HepG2 (cell line): ENCODE results near the gene PRTN3. TPM values are rescaled to one million over a fixed set of nuclear protein-coding genes. Genes with fewer than 3 reads are reported as not detected.
A peak's percentile ranks its signal among the peaks of the same experiment; 100 is the strongest.

Experiments used
- ATAC-seq: fragments of 200-7000 bp; cut with Tn5 transposase; 3 replicates; pipeline ENCODE4 v1.9.1; 2020; ENCODE audit warnings: mild to moderate bottlenecking, moderate library complexity
- BruUV-seq: library from RNA; stranded (reverse); fragments of 400-500 nt; replicated peaks from 2 replicates; lab custom pipeline; 2021; lab: Mats Ljungman, UMichigan
- CTCF ChIA-PET: fragments of 300-600 bp; formaldehyde crosslinking; extraction: SDS; loops from one replicate; lab custom pipeline; 2021; ENCODE audit warnings: low total read pairs, inconsistent platforms, low intra/inter-chr PET ratio; lab: Yijun Ruan, JAX
- POLR2A ChIA-PET: fragments of 350-600 bp; sonication (Branson Sonifier 250); formaldehyde crosslinking; loops from one replicate; lab custom pipeline; 2020; ENCODE audit warnings: antibody characterized with exemption, inconsistent platforms; lab: Yijun Ruan, JAX
- DNase-seq: peaks from one replicate; pipeline ENCODE4 v3.0.0-alpha.2; 2015; ENCODE audit warnings: low spot score
- FAIRE-seq: peaks from 3 replicates; lab custom pipeline; 2011; peaks lifted over from hg19 to GRCh38; lab: Jason Lieb, UNC
- H2AFZ ChIP-seq: one replicate; pipeline ENCODE4 v1.6.1; 2011; ENCODE audit warnings: low read length, inconsistent platforms
- H3K27ac ChIP-seq: fragments of 300-600 bp; 3 replicates; pipeline ENCODE4 v1.8.0; 2011; ENCODE audit warnings: mixed run types, mild to moderate bottlenecking, mixed read lengths, low read length, inconsistent platforms; ENCODE audit not compliant: insufficient read depth; ENCODE audit errors: extremely low read length
- H3K27me3 ChIP-seq, 2 experiments: fragments of 200-600 bp in 1 of 2; 2 replicates in 1 of 2; 3 replicates in 1 of 2; pipeline versions ENCODE4 v1.6.0 to v1.8.0; 2011; ENCODE audit warnings: low read length in 2 of 2, mild to moderate bottlenecking in 2 of 2, moderate library complexity in 2 of 2, inconsistent platforms in 1 of 2; ENCODE audit not compliant: insufficient read depth in 2 of 2, control insufficient read depth in 1 of 2
- H3K36me3 ChIP-seq, 2 experiments: fragments of 200-600 bp in 1 of 2; replicated peaks in 1 of 2; 2 replicates in 1 of 2; 3 replicates in 1 of 2; pipeline versions ENCODE4 v1.5.1 to v1.8.0; 2011; ENCODE audit warnings: low read length in 2 of 2, inconsistent platforms in 1 of 2; ENCODE audit not compliant: insufficient read depth in 2 of 2, control insufficient read depth in 1 of 2
- H3K4me1 ChIP-seq: 2 replicates; pipeline ENCODE4 v1.5.1; 2012; ENCODE audit warnings: low read length, inconsistent platforms; ENCODE audit not compliant: insufficient read depth
- H3K4me2 ChIP-seq: 2 replicates; pipeline ENCODE4 v1.6.0; 2011; ENCODE audit warnings: low read depth, low read length, inconsistent platforms
- H3K4me3 ChIP-seq, 3 experiments: fragments of 200-600 bp in 1 of 3; sonication (generic), shearing (Covaris generic) in 1 of 3; replicated peaks in 1 of 3; 2 replicates each; pipeline ENCODE4 v1.5.1; 2011 to 2016; ENCODE audit warnings: low read length in 3 of 3, inconsistent platforms in 2 of 3, low read depth in 2 of 3, mild to moderate bottlenecking in 2 of 3, control low read depth in 1 of 3, mixed read lengths in 1 of 3; ENCODE audit not compliant: insufficient read depth in 1 of 3
- H3K79me2 ChIP-seq: one replicate; pipeline ENCODE4 v1.6.1; 2011; ENCODE audit warnings: low read length, inconsistent platforms; ENCODE audit not compliant: insufficient read depth
- H3K9ac ChIP-seq: 2 replicates; pipeline ENCODE4 v1.6.0; 2011; ENCODE audit warnings: mild to moderate bottlenecking, low read depth, low read length, inconsistent platforms; ENCODE audit not compliant: insufficient read depth
- H3K9me3 ChIP-seq: 2 replicates; pipeline ENCODE4 v1.5.1; 2012; ENCODE audit warnings: mild to moderate bottlenecking, low read length
- H4K20me1 ChIP-seq: 2 replicates; pipeline ENCODE4 v1.6.0; 2011; ENCODE audit warnings: inconsistent platforms, mild to moderate bottlenecking, low read length, moderate library complexity; ENCODE audit not compliant: insufficient read depth
- BRD4 ChIP-seq: sonication (generic); formaldehyde crosslinking; IDR thresholded peaks from 2 replicates; pipeline ENCODE4 v1.4.0; 2020; ENCODE audit warnings: missing genetic modification reagents
- CCDC6 ChIP-seq: sonication (generic); formaldehyde crosslinking; IDR thresholded peaks from 2 replicates; pipeline ENCODE4 v1.8.1; 2022; ENCODE audit warnings: mild to moderate bottlenecking, missing genetic modification reagents, moderate library complexity
- CHD2 ChIP-seq: IDR thresholded peaks from 2 replicates; pipeline ENCODE4 v1.6.1; 2011; ENCODE audit warnings: low read depth, low read length, improper control_type of control experiment
- DR1 ChIP-seq: sonication (generic); formaldehyde crosslinking; IDR thresholded peaks from 2 replicates; pipeline ENCODE4 v1.8.0; 2021; ENCODE audit warnings: mild to moderate bottlenecking, missing genetic modification reagents, inconsistent platforms
- KDM5B ChIP-seq: sonication (generic); formaldehyde crosslinking; IDR thresholded peaks from 2 replicates; pipeline ENCODE4 v1.4.0; 2020; ENCODE audit warnings: missing genetic modification reagents, mild to moderate bottlenecking, borderline replicate concordance
- MAF1 ChIP-seq: sonication (generic); formaldehyde crosslinking; IDR thresholded peaks from 2 replicates; pipeline ENCODE4 v1.5.0; 2020; ENCODE audit warnings: missing genetic modification reagents, borderline replicate concordance
- NCOA2 ChIP-seq: sonication (generic); formaldehyde crosslinking; IDR thresholded peaks from 2 replicates; pipeline ENCODE4 v1.8.0; 2022; ENCODE audit warnings: inconsistent platforms
- NFE2 ChIP-seq: sonication (generic); formaldehyde crosslinking; IDR thresholded peaks from 2 replicates; pipeline ENCODE4 v1.4.0; 2020; ENCODE audit warnings: missing genetic modification reagents
- POLR2AphosphoS2 ChIP-seq: IDR thresholded peaks from 2 replicates; pipeline ENCODE4 v1.6.1; 2011; ENCODE audit warnings: low read depth, low read length, improper control_type of control experiment
- RBM22 ChIP-seq: fragments of 200-400 bp; formaldehyde crosslinking; optimal IDR thresholded peaks from 2 replicates; pipeline ENCODE3; 2017; ENCODE audit warnings: mild to moderate bottlenecking, low read length, moderate library complexity
- SSRP1 ChIP-seq: IDR thresholded peaks from 2 replicates; pipeline ENCODE4 v1.6.1; 2016; ENCODE audit warnings: control low read depth
- TBP ChIP-seq: sonication (generic); formaldehyde crosslinking; IDR thresholded peaks from 2 replicates; pipeline ENCODE4 v1.5.0; 2020; ENCODE audit warnings: missing genetic modification reagents
- TOE1 ChIP-seq: sonication (generic); formaldehyde crosslinking; IDR thresholded peaks from 2 replicates; pipeline ENCODE4 v1.4.0; 2020; ENCODE audit warnings: mild to moderate bottlenecking, missing genetic modification reagents
- ZNF292 ChIP-seq: sonication (generic); formaldehyde crosslinking; IDR thresholded peaks from 2 replicates; pipeline ENCODE4 v1.8.1; 2022; ENCODE audit warnings: mild to moderate bottlenecking, low read depth, missing genetic modification reagents, borderline replicate concordance
- ZNF451 ChIP-seq: sonication (generic); formaldehyde crosslinking; IDR thresholded peaks from 2 replicates; pipeline ENCODE4 v1.5.0; 2020; ENCODE audit warnings: mild to moderate bottlenecking, missing genetic modification reagents
- ZNF672 ChIP-seq: sonication (generic); formaldehyde crosslinking; IDR thresholded peaks from 2 replicates; pipeline ENCODE4 v1.8.1; 2022; ENCODE audit warnings: missing genetic modification reagents
- ZNF75D ChIP-seq: sonication (generic); formaldehyde crosslinking; IDR thresholded peaks from 2 replicates; pipeline ENCODE4 v1.8.1; 2023; ENCODE audit warnings: missing genetic modification reagents, mild to moderate bottlenecking, borderline replicate concordance
- WGBS: methylation state at CpG from one replicate; pipeline ENCODE4 v1.1.6; 2017; ENCODE audit warnings: low lambda C conversion rate; 5-methylcytosine and 5-hydroxymethylcytosine counted together
- in situ Hi-C: cut with HindIII; loops from 2 replicates; pipeline ENCODE4 v1.10.0; 2017; ENCODE audit warnings: low pct_unique_long_range_greater_than_20kb; ENCODE audit not compliant: extremely low pct_ligation_motif_present
- intact Hi-C: fragments of 100-400 bp; cut with micrococcal nuclease; formaldehyde crosslinking; loops from one replicate; pipeline ENCODE4 v1.10.0; 2022; ENCODE audit not compliant: unreplicated experiment
- polyA plus RNA-seq, 8 experiments: library from polyadenylated mRNA; depleted of rRNA in 3 of 8; stranded (reverse) in 7 of 8; unstranded in 1 of 8; fragments of >200 nt; fragmentation: Illumina TruSeq in 4 of 8; extraction: Trizol in 4 of 8; gene quantifications; 2 replicates each; pipeline versions ENCODE4 v1.2.1 to v1.2.3, GENCODE V29; 2011 to 2016; ENCODE audit warnings: low read depth in 4 of 8, missing spikeins in 1 of 8, mixed read lengths in 1 of 8; ENCODE audit not compliant: insufficient read depth in 1 of 8
- total RNA-seq, 5 experiments: library from RNA; depleted of rRNA; stranded (reverse); fragments of >200 nt; fragmentation: Illumina TruSeq; extraction: Trizol; gene quantifications; 2 replicates each; pipeline ENCODE4 v1.2.3, GENCODE V29; 2016; ENCODE audit warnings: low read depth in 1 of 5
- TF ChIP-seq, protein P1 (sequence below): IDR thresholded peaks from 2 replicates; pipeline ENCODE4 v1.6.1; 2012; ENCODE audit warnings: low read depth, low read length, improper control_type of control experiment

The PRTN3 gene
- total and polyA plus RNA-seq, 2 of the 13 experiments (the other 11 are each of a cell fraction or from before 2014, with no cell fraction given), result not detected

DNA sequence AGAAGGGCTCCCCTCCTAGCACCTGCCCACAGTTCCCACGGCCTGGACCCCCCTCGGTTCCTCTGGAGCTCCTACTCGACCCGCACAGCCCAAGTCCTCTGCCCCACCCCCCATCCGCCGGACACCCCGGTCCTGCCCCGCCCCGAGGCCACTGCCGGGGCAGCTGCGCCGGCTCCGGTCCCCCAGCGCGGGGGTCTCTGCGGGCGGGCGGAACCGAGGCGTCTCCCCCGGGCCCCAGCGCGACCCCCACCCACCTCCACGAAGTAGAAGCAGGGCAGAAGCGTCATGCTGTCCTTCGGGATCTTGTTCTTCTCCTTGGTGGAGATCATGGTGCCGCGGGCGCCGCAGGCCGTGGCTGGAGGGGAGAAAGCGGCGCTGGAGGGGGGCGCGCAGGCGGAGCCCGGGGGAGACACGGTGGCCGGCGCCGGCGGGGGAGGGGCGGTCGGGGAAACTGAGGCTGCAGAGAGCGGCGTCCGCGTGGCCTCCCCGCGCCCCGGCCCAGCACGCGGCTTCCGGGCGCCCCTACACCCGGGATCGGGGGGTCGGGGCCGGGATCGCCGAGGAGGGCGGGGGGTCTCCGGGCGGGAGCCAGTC lies 19.5 kb upstream of the PRTN3 start:
- DNase-seq (no peak), ATAC-seq (peak; percentile 11; the same call in 2 of the 3 replicates), FAIRE-seq (no peak)
- Histone ChIP-seq H3K79me2 (no peaks in the 10 kb centered on the region), H3K27me3 (peaks cover 4 to 22% of the 10 kb centered on the region in 2 experiments), H2AFZ (no peak overlapping the region), H3K4me1 (peaks cover 8% of the 10 kb centered on the region), H4K20me1 (no peaks in the 10 kb centered on the region), H3K4me3 (peak overlapping the region; percentile 34 to 58 (median 43); a peak in 4 of 6 replicates), H3K9me3 (no peaks in the 10 kb centered on the region), H3K27ac (no peak overlapping the region), H3K9ac (no peak overlapping the region), H3K36me3 (no peaks in the 10 kb centered on the region), H3K4me2 (peak overlapping the region; percentile 36)
- intact Hi-C loops, result no loop called here
- CTCF ChIA-PET, result no interaction called here
- no TSS peak for BruUV-seq
- TF ChIP-seq KDM5B (CRISPR knock-in tag) (no peak), CHD2 (peak; percentile 20; the same call in 1 of the 2 replicates), POLR2AphosphoS2 (peak; percentile 85; the same call in 1 of the 2 replicates)
- WGBS, result 0% methylated on average over 7 of the region's 64 CpGs
- in situ Hi-C loops, result no loop called here
- POLR2A ChIA-PET, result no interaction called here

DNA sequence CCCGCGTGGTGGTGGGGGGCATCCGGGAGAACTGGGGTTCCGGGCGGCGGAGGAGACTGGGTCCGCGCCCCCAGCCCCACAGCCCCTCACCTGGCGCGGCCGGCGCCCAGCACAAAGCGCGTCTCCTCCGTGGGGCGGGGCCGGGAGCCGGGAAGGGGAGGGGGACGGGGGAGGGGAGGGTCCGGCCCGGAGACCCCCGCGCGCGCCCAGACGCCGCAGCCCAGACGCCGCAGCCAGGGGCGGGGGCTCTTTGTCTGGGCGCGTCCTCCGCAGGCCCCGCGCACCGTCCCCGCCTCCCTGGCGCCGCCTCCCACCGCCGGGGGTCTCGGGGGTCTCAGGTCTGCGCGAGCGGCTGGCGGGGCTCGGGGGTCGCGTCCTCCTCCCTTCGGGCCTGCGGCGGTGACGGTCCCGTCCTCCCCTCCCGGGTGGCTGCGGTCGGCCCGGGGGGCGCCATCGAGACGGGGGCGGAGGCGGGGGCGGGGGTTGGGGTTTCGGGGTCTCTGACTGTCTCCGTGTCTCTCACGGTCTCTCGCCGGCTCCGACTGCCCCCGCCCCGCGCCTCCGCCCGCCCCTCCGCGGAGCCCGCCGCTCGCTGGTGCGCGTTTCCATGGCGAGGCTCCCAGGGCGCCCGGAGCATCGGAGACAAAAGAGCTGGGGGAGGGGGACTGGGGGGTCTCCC lies 18.8 kb upstream of the PRTN3 start, which contains the start of gene PLPPR3:
Gene PLPPR3, minus strand, starts transcription at position 131 of the 679 bp plus-strand sequence. CDS start 396 bp downstream, outside the sequence.
- peaks cover 8% of the 10 kb centered on the region for H3K4me1 ChIP-seq
- CTCF ChIA-PET, result no interaction called here
- H3K79me2 ChIP-seq, result no peaks in the 10 kb centered on the region
- no peaks in the 10 kb centered on the region for H3K36me3 ChIP-seq
- ATAC-seq (no peak), FAIRE-seq (no peak), DNase-seq (no peak)
- POLR2A ChIA-PET, result no interaction called here
- H2AFZ ChIP-seq, result no peak within 1 kb of the TSS
- no peak within 1 kb of the TSS for H3K9ac ChIP-seq
- H3K27me3 ChIP-seq, result peaks cover 4 to 22% of the 10 kb centered on the region in 2 experiments
- intact Hi-C loops (no loop called here), in situ Hi-C loops (no loop called here)
- no TSS peak for BruUV-seq
- peak within 1 kb of the TSS; percentile 36 for H3K4me2 ChIP-seq
- H3K4me3 ChIP-seq, result peak within 1 kb of the TSS; percentile 34 to 58 (median 43); a peak in 4 of 6 replicates
- H4K20me1 ChIP-seq, result no peaks in the 10 kb centered on the region
- H3K9me3 ChIP-seq, result no peaks in the 10 kb centered on the region
- no peak within 1 kb of the TSS for H3K27ac ChIP-seq
- 15% methylated on average over 4 of the region's 86 CpGs for WGBS
- no peak for TF ChIP-seq NCOA2 (CRISPR knock-in tag)
- no peak for TF ChIP-seq TOE1
- no peak for TF ChIP-seq MAF1 (CRISPR knock-in tag)
- TF ChIP-seq TBP (CRISPR knock-in tag), result no peak
- TF ChIP-seq BRD4 (CRISPR knock-in tag), result no peak
- no peak for TF ChIP-seq RBM22
- TF ChIP-seq SSRP1, result no peak
- no peak for TF ChIP-seq ZNF451 (CRISPR knock-in tag)
- TF ChIP-seq ZNF672 (CRISPR knock-in tag), result no peak
- TF ChIP-seq, protein P1, sequence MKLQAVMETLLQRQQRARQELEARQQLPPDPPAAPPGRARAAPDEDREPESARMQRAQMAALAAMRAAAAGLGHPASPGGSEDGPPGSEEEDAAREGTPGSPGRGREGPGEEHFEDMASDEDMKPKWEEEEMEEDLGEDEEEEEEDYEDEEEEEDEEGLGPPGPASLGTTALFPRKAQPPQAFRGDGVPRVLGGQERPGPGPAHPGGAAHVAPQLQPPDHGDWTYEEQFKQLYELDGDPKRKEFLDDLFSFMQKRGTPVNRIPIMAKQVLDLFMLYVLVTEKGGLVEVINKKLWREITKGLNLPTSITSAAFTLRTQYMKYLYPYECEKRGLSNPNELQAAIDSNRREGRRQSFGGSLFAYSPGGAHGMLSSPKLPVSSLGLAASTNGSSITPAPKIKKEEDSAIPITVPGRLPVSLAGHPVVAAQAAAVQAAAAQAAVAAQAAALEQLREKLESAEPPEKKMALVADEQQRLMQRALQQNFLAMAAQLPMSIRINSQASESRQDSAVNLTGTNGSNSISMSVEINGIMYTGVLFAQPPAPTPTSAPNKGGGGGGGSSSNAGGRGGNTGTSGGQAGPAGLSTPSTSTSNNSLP, result no peak
- TF ChIP-seq CCDC6, result no peak
- TF ChIP-seq ZNF292 (CRISPR knock-in tag), result no peak
- TF ChIP-seq ZNF75D (CRISPR knock-in tag), result no peak
- TF ChIP-seq NFE2 (CRISPR knock-in tag), result no peak
- TF ChIP-seq DR1 (CRISPR knock-in tag), result no peak
